ENCODE data around the gene SYNE2. TPM values are rescaled to one million over a fixed set of nuclear protein-coding genes. Genes with fewer than 3 reads are reported as not detected.

SYNE2 gene
- total RNA-seq, 2 donors from 2014 or later, result 104 to 390 TPM

DNA sequence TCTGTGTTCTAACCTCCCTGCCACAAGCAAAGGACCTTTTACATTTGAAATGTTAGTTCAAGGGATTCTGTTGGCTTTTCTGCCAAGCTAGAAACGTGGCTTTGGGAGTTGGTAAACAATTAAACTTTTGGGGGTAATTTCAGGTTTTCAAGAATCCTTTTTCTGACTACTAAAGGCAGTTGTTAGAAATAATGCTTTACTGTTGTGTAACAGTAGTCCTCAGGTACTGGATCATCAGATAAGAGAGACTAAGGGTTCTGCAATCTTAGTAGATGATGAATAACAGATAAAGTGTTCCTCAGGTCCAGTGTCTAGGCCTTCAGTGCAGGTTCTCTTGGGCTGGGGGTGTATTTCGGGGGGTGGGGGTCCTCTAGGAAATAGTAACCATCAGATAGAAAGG is 192.3 kb downstream of the SYNE2 start:
- no peak for DNase-seq (ENCODE audit: low spot score)
- H3K4me3 ChIP-seq, result no peak overlapping the region
- peaks cover 2% of the 10 kb centered on the region for H3K27me3 ChIP-seq (replicated peaks; ENCODE audit: insufficient read depth)
- WGBS, result 71% methylated on average over 2 of the region's 2 CpGs
- H3K4me1 ChIP-seq (replicated peaks), result no peaks in the 10 kb centered on the region
- intact Hi-C loops (cut with DNase I), result no loop called here
- TF ChIP-seq, protein P1, sequence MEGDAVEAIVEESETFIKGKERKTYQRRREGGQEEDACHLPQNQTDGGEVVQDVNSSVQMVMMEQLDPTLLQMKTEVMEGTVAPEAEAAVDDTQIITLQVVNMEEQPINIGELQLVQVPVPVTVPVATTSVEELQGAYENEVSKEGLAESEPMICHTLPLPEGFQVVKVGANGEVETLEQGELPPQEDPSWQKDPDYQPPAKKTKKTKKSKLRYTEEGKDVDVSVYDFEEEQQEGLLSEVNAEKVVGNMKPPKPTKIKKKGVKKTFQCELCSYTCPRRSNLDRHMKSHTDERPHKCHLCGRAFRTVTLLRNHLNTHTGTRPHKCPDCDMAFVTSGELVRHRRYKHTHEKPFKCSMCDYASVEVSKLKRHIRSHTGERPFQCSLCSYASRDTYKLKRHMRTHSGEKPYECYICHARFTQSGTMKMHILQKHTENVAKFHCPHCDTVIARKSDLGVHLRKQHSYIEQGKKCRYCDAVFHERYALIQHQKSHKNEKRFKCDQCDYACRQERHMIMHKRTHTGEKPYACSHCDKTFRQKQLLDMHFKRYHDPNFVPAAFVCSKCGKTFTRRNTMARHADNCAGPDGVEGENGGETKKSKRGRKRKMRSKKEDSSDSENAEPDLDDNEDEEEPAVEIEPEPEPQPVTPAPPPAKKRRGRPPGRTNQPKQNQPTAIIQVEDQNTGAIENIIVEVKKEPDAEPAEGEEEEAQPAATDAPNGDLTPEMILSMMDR (IDR thresholded peaks at IDR 0.05), result no peak
- TF ChIP-seq POLR2AphosphoS5 (IDR thresholded peaks at IDR 0.05) (no peak), POLR2A (IDR thresholded peaks at IDR 0.05) (no peak)
- no peaks in the 10 kb centered on the region for H3K36me3 ChIP-seq
- H3K9me3 ChIP-seq, result no peaks in the 10 kb centered on the region
- H3K27ac ChIP-seq, result no peak overlapping the region

DNA sequence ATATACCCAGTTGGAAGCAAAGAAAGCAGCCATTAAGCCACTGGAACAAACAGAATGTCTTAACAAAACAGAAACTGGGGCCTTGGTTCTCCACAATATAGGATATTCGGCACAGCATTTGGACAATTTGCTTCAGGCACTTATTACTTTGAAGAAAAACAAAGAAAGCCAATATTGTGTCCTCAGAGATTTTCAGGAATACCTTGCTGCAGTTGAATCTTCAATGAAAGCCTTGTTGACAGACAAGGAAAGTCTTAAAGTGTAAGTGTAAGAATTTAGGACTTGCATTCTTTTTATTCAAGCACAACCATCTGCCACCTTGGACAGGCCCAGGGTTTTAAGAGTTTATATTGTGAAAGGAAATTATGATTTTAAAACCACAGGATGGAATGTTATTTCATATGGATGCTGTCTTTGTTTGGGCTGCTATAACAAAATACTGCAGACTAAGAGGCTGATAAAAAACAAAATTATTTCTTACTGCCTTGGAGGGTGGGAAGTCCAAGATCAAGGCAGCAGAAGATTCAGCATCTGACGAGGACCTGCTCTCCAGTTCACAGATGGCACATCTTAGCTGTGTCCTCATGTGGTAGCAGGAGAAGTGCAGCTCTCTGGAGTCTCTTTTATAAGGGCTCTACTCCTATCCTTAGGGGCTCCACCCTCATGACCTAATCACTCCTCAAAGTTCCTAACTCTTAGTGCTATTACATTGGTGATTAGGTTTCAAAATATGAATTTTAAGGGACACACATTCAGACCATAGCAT is 197.0 kb downstream of the SYNE2 start:
- DNase-seq (ENCODE audit: low spot score), result no peak
- WGBS, result 70% methylated on average over 2 of the region's 2 CpGs
- TF ChIP-seq, protein P1 (IDR thresholded peaks at IDR 0.05), result no peak
- TF ChIP-seq POLR2AphosphoS5 (IDR thresholded peaks at IDR 0.05), result no peak
- no peak for TF ChIP-seq POLR2A (IDR thresholded peaks at IDR 0.05)
- H3K27ac ChIP-seq, result no peak overlapping the region
- no peaks in the 10 kb centered on the region for H3K9me3 ChIP-seq
- H3K36me3 ChIP-seq, result no peaks in the 10 kb centered on the region
- peaks cover 2% of the 10 kb centered on the region for H3K27me3 ChIP-seq (replicated peaks; ENCODE audit: insufficient read depth)
- intact Hi-C loops (cut with DNase I), result no loop called here
- H3K4me1 ChIP-seq (replicated peaks), result no peaks in the 10 kb centered on the region
- H3K4me3 ChIP-seq, result no peak overlapping the region

DNA sequence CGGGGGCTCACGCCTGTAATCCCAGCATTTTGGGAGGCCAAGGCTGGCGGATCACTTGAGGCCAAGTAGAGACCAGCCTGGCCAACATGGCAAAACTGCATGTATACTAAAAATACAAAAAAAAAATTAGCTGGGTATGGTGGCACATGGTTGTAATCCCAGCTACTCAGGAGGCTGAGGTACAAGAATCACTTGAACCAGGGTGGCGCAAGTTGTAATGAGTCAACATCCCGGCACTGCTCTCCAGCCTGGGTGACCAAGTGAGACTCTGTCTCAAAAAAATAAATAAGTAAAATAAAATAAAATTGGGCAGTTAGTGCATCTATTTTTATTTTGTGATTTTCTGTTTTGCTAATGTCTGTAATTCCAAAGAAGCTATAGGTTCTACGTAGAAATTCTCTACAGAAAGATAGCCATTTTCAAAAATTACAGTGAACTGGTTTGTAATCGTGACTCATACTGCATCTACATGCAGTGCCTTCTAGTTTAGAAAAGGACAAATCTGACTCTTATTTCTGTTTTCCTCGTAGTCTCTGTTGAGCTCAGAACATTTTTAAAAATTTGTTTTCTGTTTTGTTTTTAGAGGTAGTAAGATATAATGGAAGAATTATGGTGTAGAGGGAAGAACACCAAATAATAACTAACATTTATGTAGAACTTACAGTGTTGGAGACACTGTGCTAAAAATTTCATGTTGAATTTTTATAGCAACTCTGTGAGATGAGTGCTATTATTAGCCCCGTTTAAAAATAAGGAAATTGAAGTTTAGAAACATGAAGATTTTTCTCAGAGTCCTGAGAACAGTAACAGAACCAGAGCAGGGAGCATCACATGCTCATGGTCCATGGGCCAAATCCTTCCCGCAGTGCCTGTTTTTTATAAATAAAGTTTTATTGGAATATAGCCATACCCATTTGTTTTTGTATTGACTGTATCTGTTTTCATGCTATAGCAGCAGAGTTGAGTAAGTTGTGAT is 201.2 kb downstream of the SYNE2 start:
- no peaks in the 10 kb centered on the region for H3K9me3 ChIP-seq
- no peak overlapping the region for H3K27ac ChIP-seq
- no peak for DNase-seq (ENCODE audit: low spot score)
- H3K27me3 ChIP-seq (replicated peaks; ENCODE audit: insufficient read depth), result no peaks in the 10 kb centered on the region
- no peaks in the 10 kb centered on the region for H3K4me1 ChIP-seq (replicated peaks)
- H3K4me3 ChIP-seq, result no peak overlapping the region
- TF ChIP-seq POLR2A (IDR thresholded peaks at IDR 0.05) (no peak), POLR2AphosphoS5 (IDR thresholded peaks at IDR 0.05) (no peak)
- TF ChIP-seq, protein P1 (IDR thresholded peaks at IDR 0.05), result no peak
- WGBS, result 81% methylated on average over 10 of the region's 10 CpGs
- intact Hi-C loops (cut with DNase I), result no loop called here
- H3K36me3 ChIP-seq, result no peaks in the 10 kb centered on the region

GRCh38 chr14:64059454-64060198 is 206.8 kb downstream of the SYNE2 start:
- DNase-seq (ENCODE audit: low spot score), result no peak
- no peaks in the 10 kb centered on the region for H3K4me1 ChIP-seq (replicated peaks)
- H3K36me3 ChIP-seq, result no peaks in the 10 kb centered on the region
- intact Hi-C loops (cut with DNase I), result no loop called here
- H3K9me3 ChIP-seq, result no peaks in the 10 kb centered on the region
- 96% methylated on average over 6 of the region's 6 CpGs for WGBS
- no peak overlapping the region for H3K4me3 ChIP-seq
- no peaks in the 10 kb centered on the region for H3K27me3 ChIP-seq (replicated peaks; ENCODE audit: insufficient read depth)
- TF ChIP-seq, protein P1 (IDR thresholded peaks at IDR 0.05), result no peak
- TF ChIP-seq POLR2AphosphoS5 (IDR thresholded peaks at IDR 0.05), result no peak
- no peak for TF ChIP-seq POLR2A (IDR thresholded peaks at IDR 0.05)
- H3K27ac ChIP-seq, result no peak overlapping the region

Measured in prostate gland (tissue), 2 donors.